ENCODE data around the gene QRFP.

DNA sequence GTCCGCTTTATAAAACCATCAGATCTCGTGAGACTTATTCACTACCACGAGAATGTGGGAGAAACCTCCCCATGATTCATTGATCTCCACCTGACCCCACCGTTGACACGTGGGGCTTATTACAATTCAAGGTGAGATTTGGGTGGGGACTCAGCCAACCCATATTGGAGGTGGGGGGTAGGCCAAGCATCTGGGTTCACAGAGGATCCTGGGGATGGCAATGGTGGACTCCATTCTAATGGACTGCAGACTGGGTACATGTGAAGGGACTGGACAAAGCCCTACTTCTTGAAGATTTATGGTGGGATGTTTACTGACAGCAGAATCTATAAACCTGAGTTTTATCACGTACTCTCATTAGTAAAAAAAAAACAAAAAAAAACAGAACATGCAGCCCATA lies 15.1 kb downstream of the QRFP start:
- TF ChIP-seq, protein P1, sequence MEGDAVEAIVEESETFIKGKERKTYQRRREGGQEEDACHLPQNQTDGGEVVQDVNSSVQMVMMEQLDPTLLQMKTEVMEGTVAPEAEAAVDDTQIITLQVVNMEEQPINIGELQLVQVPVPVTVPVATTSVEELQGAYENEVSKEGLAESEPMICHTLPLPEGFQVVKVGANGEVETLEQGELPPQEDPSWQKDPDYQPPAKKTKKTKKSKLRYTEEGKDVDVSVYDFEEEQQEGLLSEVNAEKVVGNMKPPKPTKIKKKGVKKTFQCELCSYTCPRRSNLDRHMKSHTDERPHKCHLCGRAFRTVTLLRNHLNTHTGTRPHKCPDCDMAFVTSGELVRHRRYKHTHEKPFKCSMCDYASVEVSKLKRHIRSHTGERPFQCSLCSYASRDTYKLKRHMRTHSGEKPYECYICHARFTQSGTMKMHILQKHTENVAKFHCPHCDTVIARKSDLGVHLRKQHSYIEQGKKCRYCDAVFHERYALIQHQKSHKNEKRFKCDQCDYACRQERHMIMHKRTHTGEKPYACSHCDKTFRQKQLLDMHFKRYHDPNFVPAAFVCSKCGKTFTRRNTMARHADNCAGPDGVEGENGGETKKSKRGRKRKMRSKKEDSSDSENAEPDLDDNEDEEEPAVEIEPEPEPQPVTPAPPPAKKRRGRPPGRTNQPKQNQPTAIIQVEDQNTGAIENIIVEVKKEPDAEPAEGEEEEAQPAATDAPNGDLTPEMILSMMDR (IDR thresholded peaks at IDR 0.05): no peak
- no peak for TF ChIP-seq POLR2A (IDR thresholded peaks at IDR 0.05)
